Measurements from ENCODE around the gene SSC4D. TPM values are rescaled to one million over a fixed set of nuclear protein-coding genes. Genes with fewer than 3 reads are reported as not detected.
"Not testable (repeated sequence)": the region's sequence is repeated elsewhere in the genome, so short reads cannot be mapped to it uniquely, and the experiment has no call there.

Gene SSC4D
- total RNA-seq, 1 experiment from 2014 or later: not detected

GRCh38 chr7:76439120-76439888 lies 29.8 kb upstream of the SSC4D start:
- H3K9me3 ChIP-seq (ENCODE audit: low read length); H3K27ac ChIP-seq (ENCODE audit: low read length); H3K4me2 ChIP-seq (ENCODE audit: low read depth, low read length, poor library complexity, severe bottlenecking); H3K9me2 ChIP-seq (replicated peaks; ENCODE audit: insufficient read depth, low read length); H3K4me1 ChIP-seq (ENCODE audit: low read length); H4K20me1 ChIP-seq (ENCODE audit: insufficient read depth, low read depth, low read length); H2AFZ ChIP-seq (ENCODE audit: low read length); H3K27me3 ChIP-seq (ENCODE audit: low read length); H3K9ac ChIP-seq (ENCODE audit: low read length); H3K79me2 ChIP-seq (ENCODE audit: low read length); H3K36me3 ChIP-seq (ENCODE audit: insufficient read depth, low read length); DNase-seq; H3K4me3 ChIP-seq (ENCODE audit: low read length): not testable (repeated sequence)

GRCh38 chr7:76437873-76438272 lies 28.4 kb upstream of the SSC4D start:
- H3K9me3 ChIP-seq (ENCODE audit: low read length); H3K9me2 ChIP-seq (replicated peaks; ENCODE audit: insufficient read depth, low read length); H3K27ac ChIP-seq (ENCODE audit: low read length); H2AFZ ChIP-seq (ENCODE audit: low read length); H3K4me3 ChIP-seq (ENCODE audit: low read length); H3K4me1 ChIP-seq (ENCODE audit: low read length); H3K36me3 ChIP-seq (ENCODE audit: insufficient read depth, low read length); H4K20me1 ChIP-seq (ENCODE audit: insufficient read depth, low read depth, low read length); H3K4me2 ChIP-seq (ENCODE audit: low read depth, low read length, poor library complexity, severe bottlenecking); H3K79me2 ChIP-seq (ENCODE audit: low read length); H3K27me3 ChIP-seq (ENCODE audit: low read length); H3K9ac ChIP-seq (ENCODE audit: low read length): not testable (repeated sequence)
- peak; percentile 90 for DNase-seq

- H3K36me3 ChIP-seq (ENCODE audit: insufficient read depth, low read length): no peaks in the 10 kb centered on the region
- no peaks in the 10 kb centered on the region for H4K20me1 ChIP-seq (ENCODE audit: insufficient read depth, low read depth, low read length)
- DNase-seq: no peak
- no peak overlapping the region for H3K9ac ChIP-seq (ENCODE audit: low read length)
- H3K9me2 ChIP-seq (replicated peaks; ENCODE audit: insufficient read depth, low read length): no peaks in the 10 kb centered on the region
- H3K79me2 ChIP-seq (ENCODE audit: low read length): no peaks in the 10 kb centered on the region
- no peak overlapping the region for H2AFZ ChIP-seq (ENCODE audit: low read length)
- no peaks in the 10 kb centered on the region for H3K4me1 ChIP-seq (ENCODE audit: low read length)
- H3K27ac ChIP-seq (ENCODE audit: low read length): no peak overlapping the region
- no peak overlapping the region for H3K4me3 ChIP-seq (ENCODE audit: low read length)
- no peak overlapping the region for H3K4me2 ChIP-seq (ENCODE audit: low read depth, low read length, poor library complexity, severe bottlenecking)
- H3K27me3 ChIP-seq (ENCODE audit: low read length): no peaks in the 10 kb centered on the region
- H3K9me3 ChIP-seq (ENCODE audit: low read length): no peaks in the 10 kb centered on the region
Measured at GRCh38 chr7:76430836-76431235, 21.3 kb upstream of the SSC4D start.

GRCh38 chr7:76430211-76430610 lies 20.7 kb upstream of the SSC4D start:
- no peaks in the 10 kb centered on the region for H3K9me3 ChIP-seq (ENCODE audit: low read length)
- H3K36me3 ChIP-seq (ENCODE audit: insufficient read depth, low read length): no peaks in the 10 kb centered on the region
- H2AFZ ChIP-seq (ENCODE audit: low read length): no peak overlapping the region
- no peak overlapping the region for H3K4me2 ChIP-seq (ENCODE audit: low read depth, low read length, poor library complexity, severe bottlenecking)
- no peaks in the 10 kb centered on the region for H3K79me2 ChIP-seq (ENCODE audit: low read length)
- H3K27ac ChIP-seq (ENCODE audit: low read length): no peak overlapping the region
- H3K9ac ChIP-seq (ENCODE audit: low read length): no peak overlapping the region
- H3K4me1 ChIP-seq (ENCODE audit: low read length): no peaks in the 10 kb centered on the region
- no peaks in the 10 kb centered on the region for H4K20me1 ChIP-seq (ENCODE audit: insufficient read depth, low read depth, low read length)
- no peaks in the 10 kb centered on the region for H3K9me2 ChIP-seq (replicated peaks; ENCODE audit: insufficient read depth, low read length)
- no peaks in the 10 kb centered on the region for H3K27me3 ChIP-seq (ENCODE audit: low read length)
- H3K4me3 ChIP-seq (ENCODE audit: low read length): no peak overlapping the region
- no peak for DNase-seq

- Histone ChIP-seq H3K36me3 (ENCODE audit: insufficient read depth, low read length) (no peaks in the 10 kb centered on the region), H3K4me1 (ENCODE audit: low read length) (peaks cover 3% of the 10 kb centered on the region), H3K4me2 (ENCODE audit: low read depth, low read length, poor library complexity, severe bottlenecking) (no peak overlapping the region), H3K27me3 (ENCODE audit: low read length) (no peaks in the 10 kb centered on the region), H3K79me2 (ENCODE audit: low read length) (no peaks in the 10 kb centered on the region), H4K20me1 (ENCODE audit: insufficient read depth, low read depth, low read length) (no peaks in the 10 kb centered on the region), H3K9me2 (replicated peaks; ENCODE audit: insufficient read depth, low read length) (no peaks in the 10 kb centered on the region), H3K4me3 (ENCODE audit: low read length) (no peak overlapping the region), H3K9ac (ENCODE audit: low read length) (no peak overlapping the region), H3K27ac (ENCODE audit: low read length) (no peak overlapping the region), H3K9me3 (ENCODE audit: low read length) (no peaks in the 10 kb centered on the region), H2AFZ (ENCODE audit: low read length) (no peak overlapping the region)
- peak; percentile 20 for DNase-seq
Measured at GRCh38 chr7:76428868-76429805, 19.6 kb upstream of the SSC4D start.

- no peak for DNase-seq
- H2AFZ ChIP-seq (ENCODE audit: low read length): no peak overlapping the region
- H3K4me2 ChIP-seq (ENCODE audit: low read depth, low read length, poor library complexity, severe bottlenecking): no peak overlapping the region
- H3K4me1 ChIP-seq (ENCODE audit: low read length): peaks cover 5% of the 10 kb centered on the region
- H3K79me2 ChIP-seq (ENCODE audit: low read length): no peaks in the 10 kb centered on the region
- no peaks in the 10 kb centered on the region for H3K36me3 ChIP-seq (ENCODE audit: insufficient read depth, low read length)
- no peak overlapping the region for H3K27ac ChIP-seq (ENCODE audit: low read length)
- H3K27me3 ChIP-seq (ENCODE audit: low read length): no peaks in the 10 kb centered on the region
- no peak overlapping the region for H3K9ac ChIP-seq (ENCODE audit: low read length)
- H4K20me1 ChIP-seq (ENCODE audit: insufficient read depth, low read depth, low read length): no peaks in the 10 kb centered on the region
- H3K4me3 ChIP-seq (ENCODE audit: low read length): no peak overlapping the region
- no peaks in the 10 kb centered on the region for H3K9me2 ChIP-seq (replicated peaks; ENCODE audit: insufficient read depth, low read length)
- no peaks in the 10 kb centered on the region for H3K9me3 ChIP-seq (ENCODE audit: low read length)
Measured at GRCh38 chr7:76428149-76428823, 18.8 kb upstream of the SSC4D start.

- Histone ChIP-seq H3K9ac (ENCODE audit: low read length) (no peak overlapping the region), H3K4me3 (ENCODE audit: low read length) (no peak overlapping the region)
Measured at GRCh38 chr7:76427635-76428034, 18.1 kb upstream of the SSC4D start.

GRCh38 chr7:76426246-76426645 lies 16.7 kb upstream of the SSC4D start:
- Histone ChIP-seq H3K27ac (ENCODE audit: low read length) (no peak overlapping the region), H3K4me3 (ENCODE audit: low read length) (no peak overlapping the region), H3K27me3 (ENCODE audit: low read length) (no peaks in the 10 kb centered on the region), H3K4me1 (ENCODE audit: low read length) (peaks cover 5% of the 10 kb centered on the region), H3K4me2 (ENCODE audit: low read depth, low read length, poor library complexity, severe bottlenecking) (no peak overlapping the region), H3K36me3 (ENCODE audit: insufficient read depth, low read length) (no peaks in the 10 kb centered on the region), H2AFZ (ENCODE audit: low read length) (no peak overlapping the region), H3K79me2 (ENCODE audit: low read length) (no peaks in the 10 kb centered on the region), H3K9ac (ENCODE audit: low read length) (no peak overlapping the region), H3K9me3 (ENCODE audit: low read length) (no peaks in the 10 kb centered on the region), H4K20me1 (ENCODE audit: insufficient read depth, low read depth, low read length) (no peaks in the 10 kb centered on the region), H3K9me2 (replicated peaks; ENCODE audit: insufficient read depth, low read length) (no peaks in the 10 kb centered on the region)
- DNase-seq: no peak

More at GRCh38 chr7:76427635-76428034, 18.1 kb upstream of the SSC4D start:
- H3K27me3 ChIP-seq (ENCODE audit: low read length): no peaks in the 10 kb centered on the region
- H3K27ac ChIP-seq (ENCODE audit: low read length): no peak overlapping the region
- H3K4me2 ChIP-seq (ENCODE audit: low read depth, low read length, poor library complexity, severe bottlenecking): no peak overlapping the region
- DNase-seq: no peak
- H3K36me3 ChIP-seq (ENCODE audit: insufficient read depth, low read length): no peaks in the 10 kb centered on the region
- no peaks in the 10 kb centered on the region for H3K79me2 ChIP-seq (ENCODE audit: low read length)
- no peaks in the 10 kb centered on the region for H3K9me2 ChIP-seq (replicated peaks; ENCODE audit: insufficient read depth, low read length)
- H4K20me1 ChIP-seq (ENCODE audit: insufficient read depth, low read depth, low read length): no peaks in the 10 kb centered on the region
- no peaks in the 10 kb centered on the region for H3K9me3 ChIP-seq (ENCODE audit: low read length)
- H3K4me1 ChIP-seq (ENCODE audit: low read length): peaks cover 5% of the 10 kb centered on the region
- H2AFZ ChIP-seq (ENCODE audit: low read length): no peak overlapping the region
